GM18520 (cell line): ENCODE data around the gene CPNE5.

Source experiments
- ATAC-seq: cut with Tn5 transposase; IDR thresholded peaks from one replicate; pipeline ENCODE4 v1.9.1; 2021; ENCODE audit not compliant: unreplicated experiment

The CPNE5 gene

GRCh38 chr6:36836111-36837021 is 2.9 kb downstream of the CPNE5 start:
- no peak for ATAC-seq

DNA sequence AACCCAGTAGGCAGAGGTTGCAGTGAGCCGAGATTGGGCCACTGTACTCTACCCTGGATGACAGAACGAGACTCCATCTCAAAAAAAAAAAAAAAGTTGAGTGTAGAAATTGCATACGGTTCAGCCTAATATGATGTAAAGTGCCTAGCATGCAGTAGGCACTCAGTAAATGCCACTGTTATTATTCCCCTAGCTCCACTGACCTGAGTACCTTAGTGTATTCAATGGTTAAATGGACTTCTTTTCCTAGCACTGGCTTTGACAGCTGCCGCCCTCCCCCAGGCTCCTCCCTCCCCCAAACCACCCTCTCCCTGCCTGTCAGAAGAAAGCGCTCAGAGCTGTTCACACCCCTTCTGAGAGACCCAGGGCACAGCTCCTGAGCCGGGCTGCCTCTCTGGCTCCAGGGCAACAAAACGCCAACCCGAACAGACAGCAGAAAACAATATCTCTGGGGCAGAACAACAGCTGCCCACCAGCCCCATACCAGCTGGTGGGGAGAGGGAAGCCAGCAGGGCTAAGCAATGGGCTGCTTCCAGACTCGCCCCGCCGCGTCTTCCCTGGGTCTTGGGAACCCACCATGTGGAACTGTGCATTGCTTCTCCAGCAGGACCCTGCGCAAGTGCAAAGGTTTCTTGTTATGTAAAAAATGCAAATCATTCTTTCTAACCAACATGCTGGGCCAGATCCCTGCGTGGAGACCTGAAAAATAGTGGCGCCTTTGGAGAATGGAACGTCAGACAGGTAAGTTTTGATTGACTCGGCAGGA is 4.5 kb downstream of the CPNE5 start:
- ATAC-seq = no peak

GRCh38 chr6:36833182-36833789 is 6.0 kb downstream of the CPNE5 start:
- no peak for ATAC-seq

DNA sequence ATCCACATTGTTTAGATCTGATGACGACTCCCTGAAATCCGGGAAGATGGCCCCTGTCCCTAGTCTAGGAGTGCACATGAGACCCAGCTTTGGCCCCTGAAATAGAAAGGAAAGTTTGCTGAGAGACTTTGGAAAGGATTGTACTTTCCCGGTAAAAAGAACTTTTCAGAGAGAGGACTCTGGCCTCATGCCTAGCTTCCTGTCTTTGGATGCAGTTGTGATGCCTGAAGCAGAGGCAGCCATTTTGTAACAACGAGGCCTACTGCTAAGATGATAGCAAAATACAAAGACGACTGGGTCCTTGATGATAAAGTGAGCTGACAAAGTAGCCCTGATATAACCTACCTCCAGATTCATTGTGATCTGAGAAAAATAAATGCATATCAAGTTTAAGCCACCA is 6.9 kb downstream of the CPNE5 start:
- no peak for ATAC-seq

- no peak for ATAC-seq
These were observed 8.7 kb downstream of the CPNE5 start for GRCh38 chr6:36830577-36830976.

DNA sequence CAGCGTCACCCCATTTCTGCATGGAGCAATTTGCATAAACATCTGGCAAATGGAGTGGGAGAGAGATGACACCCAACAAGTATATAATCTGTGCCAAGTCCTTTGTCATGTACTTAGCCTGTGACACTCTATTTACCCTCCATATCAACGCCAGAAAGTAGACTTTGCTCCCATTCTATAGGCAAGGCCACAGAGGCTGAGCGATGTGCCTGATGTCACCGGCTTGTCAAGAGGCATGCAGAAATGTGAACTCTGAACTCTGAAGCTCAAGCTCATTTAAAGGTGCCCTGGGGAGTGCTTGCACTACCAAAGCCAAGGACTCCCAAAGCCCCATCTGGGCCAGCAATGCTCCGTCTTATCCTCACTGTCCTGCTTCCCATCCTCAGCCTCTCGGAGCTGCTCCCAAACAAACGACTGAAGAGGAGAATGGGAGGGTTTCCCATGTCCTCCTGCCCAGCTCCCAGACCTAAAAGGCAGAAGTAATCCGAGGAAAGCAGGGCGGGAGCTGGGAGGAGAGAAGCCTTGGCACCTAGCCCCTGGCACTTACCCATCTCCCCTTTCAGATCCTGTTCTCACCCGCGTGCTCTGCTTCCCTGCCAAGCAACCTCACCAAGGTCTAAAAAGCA is 9.2 kb downstream of the CPNE5 start:
- ATAC-seq = no peak

DNA sequence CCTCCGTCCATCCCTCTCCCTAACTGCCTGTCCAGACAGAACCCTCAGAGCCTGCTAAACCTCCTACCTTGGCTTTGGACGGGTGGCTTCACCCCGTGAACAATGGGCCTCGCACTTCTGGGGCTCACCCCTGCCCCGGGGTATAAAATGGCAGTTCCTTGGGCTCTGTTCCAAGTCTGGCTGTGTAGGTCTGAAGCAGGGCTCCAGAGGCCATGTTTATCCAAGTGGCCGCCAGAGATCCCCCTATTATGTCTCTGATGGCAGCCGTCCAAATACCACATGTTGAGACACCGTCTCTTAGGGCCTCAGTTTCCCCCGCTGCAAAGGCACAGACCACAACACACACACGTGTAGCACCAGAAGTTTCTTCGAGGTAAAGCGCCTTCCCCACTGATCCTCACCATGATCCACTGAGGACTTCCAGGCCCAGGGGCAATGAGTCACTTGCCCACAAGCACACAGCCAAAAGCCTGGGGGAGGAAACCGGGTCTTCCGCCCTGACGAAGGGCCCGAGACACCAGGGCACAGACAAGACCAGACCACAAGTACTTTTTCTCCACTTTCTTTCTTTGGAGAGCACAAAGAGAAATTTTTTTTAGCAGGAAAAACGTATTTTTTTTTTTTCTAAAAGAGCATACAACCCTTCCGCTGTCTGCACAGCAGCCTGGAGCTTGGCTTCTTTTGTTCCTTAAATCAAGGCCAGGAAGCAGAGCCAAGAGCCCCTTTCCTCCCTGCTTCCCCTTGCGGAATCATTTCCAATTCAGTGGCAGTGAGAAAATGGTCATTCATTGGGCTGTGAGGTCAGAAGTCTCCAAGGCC is 11.8 kb downstream of the CPNE5 start:
- no peak for ATAC-seq

DNA sequence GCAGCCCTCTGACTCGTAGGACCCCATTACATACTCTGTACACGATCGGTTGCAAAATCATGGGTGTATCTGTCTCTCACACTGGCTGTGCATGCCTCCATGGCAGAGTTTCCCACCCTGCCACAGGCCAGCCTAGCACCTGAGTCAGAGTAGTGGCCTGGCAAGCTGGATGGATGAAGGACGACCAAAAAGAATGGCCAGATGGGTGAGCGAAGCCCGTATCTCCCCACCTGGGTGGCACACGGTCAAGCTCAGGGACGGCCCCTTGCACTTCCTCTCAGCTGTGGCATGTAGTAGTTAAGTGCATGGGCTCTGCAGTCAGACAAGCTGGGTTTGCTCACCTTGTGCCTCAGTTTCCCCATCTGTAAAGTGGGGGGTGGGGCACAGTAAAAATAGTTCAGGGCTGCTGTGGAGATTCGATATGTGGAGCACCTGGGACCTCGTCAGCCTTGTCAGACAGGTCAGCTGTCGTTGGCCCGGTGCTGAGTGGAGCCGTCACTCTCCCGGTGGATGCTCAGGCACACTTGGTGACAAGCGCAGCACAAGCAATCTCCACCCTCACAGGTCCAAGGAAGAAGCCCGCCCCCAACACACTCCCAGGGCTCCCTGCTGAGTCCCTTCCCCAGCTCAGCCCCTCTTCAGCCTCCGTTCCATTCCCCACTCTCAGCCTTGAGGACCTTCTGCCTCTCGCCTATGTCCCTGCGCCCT is 12.6 kb downstream of the CPNE5 start:
- no peak for ATAC-seq

DNA sequence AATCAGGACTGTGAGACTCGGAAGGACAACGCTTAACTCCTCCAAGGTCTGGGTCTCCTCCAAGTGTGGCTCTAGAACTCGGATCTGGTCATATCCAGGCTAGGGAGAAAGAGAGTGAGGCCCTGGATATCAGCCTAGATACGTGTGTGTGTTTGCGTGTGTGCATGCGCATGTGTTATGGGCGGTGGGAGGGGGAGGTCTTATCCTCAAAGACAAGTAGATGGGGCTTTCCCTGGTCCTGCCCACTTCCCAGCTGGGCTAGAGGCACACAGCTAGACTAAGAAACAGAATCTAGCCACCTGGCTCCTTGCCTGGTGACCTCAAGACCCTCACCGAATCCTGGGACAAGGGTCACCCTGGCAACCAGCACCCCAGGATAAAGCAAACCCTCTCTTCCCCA is 13.2 kb downstream of the CPNE5 start:
- ATAC-seq = no peak

GRCh38 chr6:36825452-36825851 is 13.8 kb downstream of the CPNE5 start:
- no peak for ATAC-seq

DNA sequence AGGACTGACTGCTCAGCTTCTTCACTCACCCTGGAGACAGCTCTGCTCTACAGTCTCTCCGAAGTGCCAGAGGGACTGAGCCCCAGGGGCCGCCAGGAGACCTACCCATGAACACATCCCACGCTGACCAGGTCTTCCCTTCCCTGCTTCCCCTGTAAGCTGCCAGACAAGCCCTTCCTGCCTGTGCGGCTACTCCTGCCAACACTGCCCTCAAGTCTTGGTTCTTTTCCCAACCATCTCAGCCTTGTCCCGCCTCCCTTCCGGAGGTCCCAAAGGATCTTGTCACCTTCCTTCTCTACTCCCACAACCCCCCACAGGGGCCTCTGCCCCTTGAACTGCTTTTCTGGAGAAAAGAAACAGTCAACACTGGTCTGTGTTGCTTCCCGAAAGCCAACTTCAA is 15.0 kb downstream of the CPNE5 start:
- ATAC-seq = no peak

DNA sequence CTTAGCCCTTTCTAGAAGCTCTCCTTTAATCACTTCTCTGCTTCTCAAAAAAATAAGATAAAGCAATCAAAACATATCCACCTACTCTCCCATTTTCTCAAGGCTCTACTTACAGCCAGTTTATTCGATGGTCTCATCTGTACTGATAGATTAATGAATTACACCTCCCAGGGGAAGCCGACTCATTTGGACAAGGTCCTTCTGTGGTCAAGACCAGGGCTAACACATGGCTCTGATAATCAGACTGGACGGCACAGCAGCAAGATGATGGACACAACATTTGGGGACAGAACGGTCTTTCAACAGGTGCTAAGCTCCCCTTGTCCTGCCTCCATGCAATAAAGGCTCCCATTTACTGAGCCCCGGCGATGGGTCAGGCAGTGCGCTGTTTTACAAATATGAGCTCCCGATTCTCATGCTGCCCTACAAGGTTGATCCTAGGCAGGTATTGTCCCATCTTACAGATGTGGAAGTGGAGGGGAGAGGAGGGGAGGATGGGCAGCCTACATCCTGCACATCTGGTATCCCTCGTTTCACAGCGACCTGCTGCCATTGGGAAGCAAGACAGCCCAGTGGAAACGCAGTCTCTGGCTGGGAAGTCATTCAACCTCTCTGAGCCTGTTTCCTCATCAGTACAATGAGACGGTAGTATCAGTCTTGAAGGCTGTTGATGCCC is 15.7 kb downstream of the CPNE5 start:
- no peak for ATAC-seq

DNA sequence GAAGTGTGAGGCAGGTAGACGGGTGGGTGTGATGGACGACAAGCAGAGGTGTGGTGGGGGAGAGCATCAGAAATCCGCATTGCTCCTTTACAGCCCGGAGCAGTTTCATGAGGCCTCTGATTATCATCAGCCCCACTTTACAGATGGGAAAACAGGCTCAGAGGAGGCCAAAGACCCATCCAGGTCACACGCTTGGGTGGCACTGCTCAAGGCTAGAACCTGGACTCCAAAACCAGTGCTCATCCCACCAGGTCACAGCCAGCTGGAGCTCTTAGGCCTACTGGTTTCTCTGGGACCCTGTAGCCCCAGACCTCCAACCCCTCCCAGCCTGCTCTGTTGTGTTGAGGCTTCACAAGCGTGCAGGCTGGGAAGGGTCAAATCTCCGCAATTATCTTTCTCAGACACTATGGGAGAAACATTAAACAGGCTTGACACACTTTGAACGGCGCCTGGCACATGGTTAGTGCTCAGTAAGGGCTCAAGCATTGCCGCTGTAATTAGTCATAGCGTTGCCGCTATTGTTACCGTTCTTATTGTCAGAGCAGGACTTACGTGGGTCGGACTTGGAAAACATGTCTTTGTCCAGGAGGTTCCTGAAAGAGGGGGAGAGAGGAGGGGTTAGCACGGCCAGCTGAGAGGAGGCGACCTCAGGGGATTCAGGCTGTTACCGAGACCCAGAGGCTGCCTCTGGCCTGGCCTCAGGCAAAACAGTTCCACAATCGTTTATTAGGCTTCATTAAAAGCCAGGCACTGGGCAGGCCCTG is 16.6 kb downstream of the CPNE5 start:
- no peak for ATAC-seq

- no peak for ATAC-seq
These were observed 17.5 kb downstream of the CPNE5 start for GRCh38 chr6:36821581-36822335.

DNA sequence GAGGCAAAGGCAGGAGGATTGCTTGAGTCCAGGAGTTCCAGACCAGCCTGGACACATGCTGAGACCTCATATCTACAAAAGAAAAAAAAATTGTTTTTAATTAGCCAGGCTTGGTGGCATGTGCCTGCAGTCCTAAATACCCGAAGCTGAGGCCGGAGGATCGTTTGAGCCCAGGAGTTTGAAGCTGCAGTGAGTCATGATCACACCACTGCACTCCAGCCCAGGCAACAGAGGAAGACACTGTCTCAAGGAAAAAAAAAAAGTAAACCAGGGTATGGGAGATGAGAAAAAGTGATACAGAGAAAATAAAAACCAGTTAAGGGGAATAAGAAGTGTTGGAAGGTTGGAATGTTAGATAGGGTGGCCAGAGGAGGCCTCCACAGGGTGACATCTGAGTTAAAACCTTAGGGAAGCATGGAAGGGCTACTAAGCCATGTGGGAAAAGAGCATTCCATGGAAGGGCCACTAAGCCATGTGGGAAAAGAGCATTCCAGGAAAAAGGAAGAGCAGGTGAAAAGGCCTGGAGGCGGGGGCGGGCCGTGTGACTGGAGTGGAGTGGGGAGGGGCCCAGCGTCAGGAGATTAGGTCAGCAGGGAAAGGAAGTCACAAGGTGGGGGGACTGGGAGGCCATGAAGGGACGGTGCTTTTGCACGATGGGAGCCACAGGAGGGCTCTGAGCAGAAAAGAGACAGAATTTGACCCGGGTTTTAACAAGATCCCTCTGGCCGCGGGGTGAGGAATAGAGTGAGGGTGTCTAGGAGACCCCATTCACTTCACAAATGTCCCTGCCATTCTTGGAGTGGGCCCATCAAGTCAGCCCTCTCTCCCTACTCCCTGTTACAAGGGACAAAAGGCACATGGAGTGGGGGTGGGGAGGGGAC is 18.3 kb downstream of the CPNE5 start:
- no peak for ATAC-seq

- no peak for ATAC-seq
These were observed 20.5 kb downstream of the CPNE5 start for GRCh38 chr6:36818756-36819155.

DNA sequence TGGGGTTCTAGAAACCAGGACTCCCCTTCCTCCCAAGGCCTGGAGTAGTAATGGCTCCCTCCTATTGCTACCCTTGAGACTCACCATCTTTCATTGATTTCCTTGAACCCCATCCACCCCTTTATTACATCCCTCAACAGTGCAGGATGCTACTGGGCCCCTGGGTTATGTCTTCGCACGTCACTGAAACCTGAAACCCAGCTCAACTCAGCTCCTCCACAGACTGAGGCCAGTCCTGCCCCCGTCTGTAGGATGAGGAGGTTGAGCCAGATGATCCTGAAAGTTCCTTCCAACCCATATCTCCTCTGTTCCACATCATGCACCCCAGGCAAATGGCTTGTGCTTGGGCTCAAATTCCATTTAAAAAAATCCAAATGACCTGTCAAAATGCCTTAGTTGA is 21.4 kb downstream of the CPNE5 start:
- ATAC-seq = no peak
